IgD-negative memory B cell (primary cell): ENCODE results near the gene TASOR2. TPM values are rescaled to one million over a fixed set of nuclear protein-coding genes. Genes with fewer than 3 reads are reported as not detected.

Experiments used
- H3K27ac Mint-ChIP-seq, 3 donors: one replicate each; pipeline ENCODE4 v1.8.0; 2020 to 2022; ENCODE audit warnings: mild to moderate bottlenecking in 3 of 3, mixed read lengths in 3 of 3, moderate library complexity in 1 of 3
- H3K27me3 Mint-ChIP-seq: one replicate; pipeline ENCODE4 v1.8.0; 2021; ENCODE audit warnings: mixed read lengths
- H3K36me3 Mint-ChIP-seq: one replicate; pipeline ENCODE4 v1.8.0; 2020; ENCODE audit warnings: mild to moderate bottlenecking, mixed read lengths
- H3K4me1 Mint-ChIP-seq, 3 donors: one replicate each; pipeline ENCODE4 v1.8.0; 2020 to 2022; ENCODE audit warnings: mixed read lengths in 3 of 3, mild to moderate bottlenecking in 1 of 3
- H3K4me3 Mint-ChIP-seq, 4 donors: one replicate each; pipeline ENCODE4 v1.8.0; 2020 to 2022; ENCODE audit warnings: mild to moderate bottlenecking in 4 of 4, mixed read lengths in 4 of 4, moderate library complexity in 3 of 4
- H3K9me3 Mint-ChIP-seq, 3 donors: one replicate each; pipeline ENCODE4 v1.8.0; 2020 to 2021; ENCODE audit warnings: mixed read lengths in 3 of 3, mild to moderate bottlenecking in 1 of 3
- polyA plus RNA-seq: library from polyadenylated mRNA; unstranded; fragments of 300-500 nt; fragmentation: Illumina TruSeq; gene quantifications from one replicate; pipeline ENCODE4 v1.2.3, GENCODE V29; 2021

The TASOR2 gene, protein sequence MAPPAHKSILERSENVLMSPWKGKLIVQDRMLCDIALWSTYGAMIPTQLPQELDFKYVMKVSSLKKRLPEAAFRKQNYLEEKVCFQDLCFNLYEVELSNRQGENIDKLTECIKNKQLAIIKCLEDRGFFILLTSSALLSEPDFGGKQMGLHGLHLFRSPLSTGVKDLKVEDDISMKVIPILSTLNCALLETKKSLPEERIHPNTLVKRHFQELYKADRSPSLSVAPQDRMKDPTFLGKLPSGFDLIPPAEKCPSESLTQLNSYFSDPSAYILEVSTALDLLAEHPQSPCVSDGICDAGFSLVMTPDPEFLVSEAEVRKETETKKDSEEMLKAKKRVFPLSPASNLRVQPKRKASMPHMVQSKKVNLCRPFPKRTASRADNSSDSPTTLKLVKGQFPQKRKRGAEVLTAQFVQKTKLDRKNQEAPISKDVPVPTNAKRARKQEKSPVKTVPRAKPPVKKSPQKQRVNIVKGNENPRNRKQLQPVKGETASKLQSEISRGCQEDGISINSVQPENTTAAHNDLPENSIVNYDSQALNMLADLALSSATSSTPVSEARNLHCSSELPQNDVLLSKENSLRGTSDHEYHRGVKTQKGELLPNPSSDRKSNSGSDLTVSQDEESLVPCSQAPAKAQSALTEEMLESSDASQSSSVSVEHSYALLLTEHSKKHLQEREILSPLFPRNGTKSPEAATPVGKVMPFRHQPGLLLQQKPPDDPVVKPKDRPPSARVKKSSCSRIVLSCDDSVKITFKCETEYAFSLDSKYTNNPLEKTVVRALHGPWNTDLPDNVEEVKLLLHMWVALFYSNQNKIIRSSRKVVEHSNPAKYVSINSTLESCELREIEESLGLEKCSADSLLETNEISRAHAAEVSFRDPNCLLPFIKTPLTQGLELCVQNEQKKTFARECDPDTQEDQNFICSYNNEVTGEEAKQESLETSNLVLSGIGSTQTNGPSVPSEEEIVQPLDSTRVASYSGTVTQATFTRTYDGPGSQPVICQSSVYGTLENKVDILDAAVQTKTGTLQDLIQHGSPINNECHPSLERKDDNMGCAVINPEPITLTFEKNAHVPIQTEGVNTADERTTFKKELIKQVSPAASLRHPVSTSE (N-terminal part only)
- 12.2 TPM for polyA plus RNA-seq

DNA sequence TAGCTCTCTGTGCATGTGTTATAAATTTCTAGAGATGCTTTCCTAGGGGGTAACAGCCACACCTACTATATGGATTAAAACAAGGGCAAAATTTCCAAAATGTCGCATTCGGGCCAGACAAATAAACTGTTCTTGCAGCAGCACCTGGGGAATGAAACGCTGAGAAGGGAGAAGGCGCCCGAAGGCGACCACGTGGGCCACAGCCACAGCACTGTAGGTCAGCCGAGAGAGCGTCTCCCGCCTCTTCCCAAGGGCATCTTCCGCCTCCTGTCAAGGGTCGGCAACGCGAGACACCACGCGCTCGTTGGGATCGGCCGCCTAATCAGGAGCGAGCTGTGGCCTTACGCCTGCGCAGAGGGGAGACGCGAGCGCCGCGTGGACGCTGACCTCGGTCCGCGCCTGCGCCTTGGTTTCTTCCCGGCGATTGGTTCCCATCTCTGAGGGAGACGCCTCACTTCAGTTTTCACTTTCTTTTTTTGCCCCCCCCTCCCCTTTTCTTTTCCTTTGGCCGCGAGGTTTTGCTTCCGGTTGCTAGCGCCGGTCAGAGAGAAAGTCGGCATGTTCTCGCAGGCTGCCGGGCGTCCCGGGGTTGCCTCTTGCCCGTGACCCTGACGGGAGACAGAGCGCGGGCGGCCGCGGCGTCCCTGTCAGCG lies at the start of gene TASOR2:
Gene TASOR2 (plus strand): TSS at position 521 of the 653 bp plus-strand sequence. CDS start 35,805 bp downstream, outside the sequence.
- Mint-ChIP-seq H3K36me3 (no peaks in the 10 kb centered on the region), H3K27ac (peak within 1 kb of the TSS; percentile 91 to 96 (median 92)), H3K4me1 (peaks cover 19 to 38% (median 31%) of the 10 kb centered on the region in 3 donors), H3K4me3 (peak within 1 kb of the TSS; percentile 91 to 97 (median 95)), H3K27me3 (no peaks in the 10 kb centered on the region), H3K9me3 (no peaks in the 10 kb centered on the region)

DNA sequence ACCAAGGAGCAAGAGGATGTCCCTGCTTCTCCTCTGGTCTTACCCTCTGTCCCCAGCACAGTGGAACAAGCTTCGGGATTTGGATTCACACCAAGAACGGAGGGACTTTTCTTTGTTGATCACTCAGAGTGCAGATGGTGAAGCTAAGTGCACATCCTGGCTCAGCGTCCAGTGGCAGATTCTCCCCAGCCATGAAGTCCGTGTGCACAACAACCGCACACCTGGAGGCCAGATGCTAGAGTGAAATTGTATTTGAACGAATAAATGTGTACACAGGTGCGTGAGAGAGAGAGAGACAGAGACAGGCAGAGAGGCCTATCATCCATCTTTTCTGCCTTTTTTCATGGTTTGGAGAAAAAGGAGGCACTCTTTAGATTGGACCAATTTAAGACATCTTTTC lies 49.7 kb upstream of the TASOR2 start:
- Mint-ChIP-seq H3K9me3 (no peaks in the 10 kb centered on the region), H3K27ac (no peak overlapping the region), H3K36me3 (peaks cover 2% of the 10 kb centered on the region), H3K4me1 (peaks cover 0 to 2% (median 0%) of the 10 kb centered on the region in 3 donors), H3K4me3 (no peak overlapping the region), H3K27me3 (peaks cover 4% of the 10 kb centered on the region)

- no peaks in the 10 kb centered on the region for H3K4me1 Mint-ChIP-seq
- no peaks in the 10 kb centered on the region for H3K36me3 Mint-ChIP-seq
- no peak overlapping the region for H3K4me3 Mint-ChIP-seq
- H3K27me3 Mint-ChIP-seq: no peaks in the 10 kb centered on the region
- no peaks in the 10 kb centered on the region for H3K9me3 Mint-ChIP-seq
- H3K27ac Mint-ChIP-seq: no peak overlapping the region
These were observed 46.1 kb upstream of the TASOR2 start for GRCh38 chr10:5638494-5638893.

GRCh38 chr10:5639066-5639465 lies 45.6 kb upstream of the TASOR2 start:
- no peaks in the 10 kb centered on the region for H3K9me3 Mint-ChIP-seq
- H3K27me3 Mint-ChIP-seq: no peaks in the 10 kb centered on the region
- H3K4me3 Mint-ChIP-seq: no peak overlapping the region
- H3K27ac Mint-ChIP-seq: no peak overlapping the region
- peaks cover 0 to 1% (median 0%) of the 10 kb centered on the region in 3 donors for H3K4me1 Mint-ChIP-seq
- H3K36me3 Mint-ChIP-seq: no peaks in the 10 kb centered on the region

DNA sequence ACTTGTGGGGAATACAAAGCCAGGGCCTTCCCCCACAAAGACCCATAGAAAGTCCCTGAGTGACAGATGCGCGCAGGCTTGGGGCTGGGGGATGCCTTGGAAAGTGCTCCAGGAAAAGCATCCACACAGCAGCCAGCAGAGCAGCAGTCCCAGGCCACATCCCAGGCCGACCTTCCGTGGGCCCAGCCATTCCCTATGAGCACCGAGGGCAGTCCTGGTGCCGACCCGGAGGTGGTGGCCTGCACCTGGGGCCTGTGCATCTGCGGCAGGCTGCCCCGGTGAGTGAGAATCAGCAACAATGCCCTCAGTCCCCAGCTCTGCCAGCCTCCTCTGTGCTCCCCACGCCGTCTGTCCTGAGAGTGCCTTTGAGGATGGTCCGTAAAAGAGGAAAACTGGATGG lies 44.6 kb upstream of the TASOR2 start:
- Mint-ChIP-seq H3K9me3 (no peaks in the 10 kb centered on the region), H3K27me3 (no peaks in the 10 kb centered on the region), H3K36me3 (no peaks in the 10 kb centered on the region), H3K27ac (no peak overlapping the region), H3K4me1 (peaks cover 3 to 6% (median 3%) of the 10 kb centered on the region in 3 donors), H3K4me3 (no peak overlapping the region)

- H3K9me3 Mint-ChIP-seq: no peaks in the 10 kb centered on the region
- no peaks in the 10 kb centered on the region for H3K36me3 Mint-ChIP-seq
- peaks cover 6 to 9% (median 6%) of the 10 kb centered on the region in 3 donors for H3K4me1 Mint-ChIP-seq
- no peak overlapping the region for H3K27ac Mint-ChIP-seq
- H3K27me3 Mint-ChIP-seq: peaks cover 2% of the 10 kb centered on the region
- no peak overlapping the region for H3K4me3 Mint-ChIP-seq
These were observed 44.1 kb upstream of the TASOR2 start for GRCh38 chr10:5640501-5640900.

DNA sequence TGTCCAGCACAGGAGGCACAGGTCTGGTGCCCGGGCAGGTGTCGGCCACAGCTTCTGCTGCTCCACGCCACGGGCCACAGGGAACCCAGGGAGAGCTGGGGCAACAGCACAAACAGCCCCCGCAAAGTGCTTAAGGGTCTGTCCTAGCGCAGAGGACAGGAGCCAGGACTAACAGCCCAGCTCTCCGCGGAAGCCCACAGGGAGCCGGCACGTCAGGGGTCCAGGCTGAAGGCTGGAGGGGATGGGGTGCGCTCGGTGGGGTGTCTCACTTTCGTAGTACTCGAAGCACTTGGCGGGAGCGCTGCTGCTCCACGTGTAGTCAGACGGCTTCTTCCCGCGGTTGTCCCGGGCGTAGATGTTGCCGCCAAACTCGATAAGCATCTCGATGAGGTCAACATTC lies 43.1 kb upstream of the TASOR2 start:
- H3K9me3 Mint-ChIP-seq: no peaks in the 10 kb centered on the region
- H3K27ac Mint-ChIP-seq: peak overlapping the region in 1 of 3 donors; percentile 57
- no peaks in the 10 kb centered on the region for H3K36me3 Mint-ChIP-seq
- peaks cover 2% of the 10 kb centered on the region for H3K27me3 Mint-ChIP-seq
- H3K4me1 Mint-ChIP-seq: peaks cover 9 to 12% (median 11%) of the 10 kb centered on the region in 3 donors
- H3K4me3 Mint-ChIP-seq: no peak overlapping the region

DNA sequence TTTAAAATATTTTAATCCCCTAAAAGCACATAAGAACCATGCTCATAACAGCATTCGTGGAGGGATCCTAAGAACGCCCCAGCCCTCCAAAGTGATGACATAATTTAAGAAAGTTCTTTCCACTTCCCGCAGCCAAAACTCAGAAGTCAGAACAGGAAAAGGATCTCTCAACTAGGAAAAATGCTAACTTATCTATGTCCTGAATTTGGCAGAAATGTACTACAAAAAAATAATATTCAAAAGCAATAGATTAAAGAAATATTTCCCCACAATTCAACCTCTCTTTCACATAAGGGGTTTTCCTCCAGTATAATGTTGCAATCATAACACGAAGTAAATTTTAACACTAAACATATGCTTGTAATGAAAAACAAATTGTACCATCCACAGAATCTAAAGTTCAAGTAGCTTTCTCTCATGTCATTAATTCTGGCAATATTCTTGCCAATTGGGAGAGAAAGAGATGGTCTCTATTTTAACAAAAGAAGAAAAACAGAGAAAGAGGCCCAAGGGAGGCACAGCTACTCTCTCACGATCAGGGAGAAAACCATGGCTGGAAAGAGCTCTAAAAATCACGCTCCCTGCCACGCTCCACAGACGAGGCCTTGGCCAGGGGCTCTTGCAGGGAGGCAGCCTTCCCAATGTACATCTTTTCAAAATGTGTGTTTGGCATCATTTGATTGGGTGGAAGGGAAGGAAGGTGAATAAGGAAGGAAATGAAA lies 41.1 kb upstream of the TASOR2 start:
- Mint-ChIP-seq H3K27ac (no peak overlapping the region), H3K9me3 (no peaks in the 10 kb centered on the region), H3K4me1 (peaks cover 11 to 14% (median 11%) of the 10 kb centered on the region in 3 donors), H3K36me3 (no peaks in the 10 kb centered on the region), H3K4me3 (peak overlapping the region in 1 of 4 donors; percentile 41), H3K27me3 (peaks cover 2% of the 10 kb centered on the region)

DNA sequence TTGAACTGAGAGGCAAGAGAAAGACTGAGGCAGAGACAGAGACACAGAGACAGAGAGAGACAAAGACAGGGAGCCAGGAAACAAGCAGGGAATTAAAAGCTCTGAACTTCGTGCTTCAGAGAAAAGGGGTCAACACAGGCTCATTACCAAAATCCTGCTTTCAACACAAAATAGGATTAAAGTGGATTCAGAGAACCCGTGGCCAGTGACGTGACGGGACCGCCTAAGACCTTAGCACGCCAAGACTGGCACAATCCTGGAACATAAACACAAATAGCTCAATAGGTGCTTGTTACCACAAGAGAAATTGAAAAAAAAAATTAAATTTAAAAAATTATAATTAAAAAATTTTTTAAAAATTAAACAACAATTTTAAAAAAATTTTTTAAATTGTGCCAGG lies 39.7 kb upstream of the TASOR2 start:
- H3K36me3 Mint-ChIP-seq: peaks cover under 1% of the 10 kb centered on the region
- H3K4me1 Mint-ChIP-seq: peaks cover 11 to 14% (median 11%) of the 10 kb centered on the region in 3 donors
- peak overlapping the region in 2 of 4 donors; percentile 51 to 59 for H3K4me3 Mint-ChIP-seq
- H3K27me3 Mint-ChIP-seq: peaks cover 2% of the 10 kb centered on the region
- H3K27ac Mint-ChIP-seq: peak overlapping the region in 1 of 3 donors; percentile 79
- no peaks in the 10 kb centered on the region for H3K9me3 Mint-ChIP-seq

- Mint-ChIP-seq H3K36me3 (peaks cover 3% of the 10 kb centered on the region), H3K4me1 (peaks cover 11 to 14% (median 11%) of the 10 kb centered on the region in 3 donors), H3K27me3 (peaks cover 2% of the 10 kb centered on the region), H3K27ac (peak overlapping the region in 2 of 3 donors; percentile 39 to 79), H3K9me3 (no peaks in the 10 kb centered on the region), H3K4me3 (peak overlapping the region in 2 of 4 donors; percentile 76 to 91)
These were observed 39.3 kb upstream of the TASOR2 start for GRCh38 chr10:5645375-5645774.

DNA sequence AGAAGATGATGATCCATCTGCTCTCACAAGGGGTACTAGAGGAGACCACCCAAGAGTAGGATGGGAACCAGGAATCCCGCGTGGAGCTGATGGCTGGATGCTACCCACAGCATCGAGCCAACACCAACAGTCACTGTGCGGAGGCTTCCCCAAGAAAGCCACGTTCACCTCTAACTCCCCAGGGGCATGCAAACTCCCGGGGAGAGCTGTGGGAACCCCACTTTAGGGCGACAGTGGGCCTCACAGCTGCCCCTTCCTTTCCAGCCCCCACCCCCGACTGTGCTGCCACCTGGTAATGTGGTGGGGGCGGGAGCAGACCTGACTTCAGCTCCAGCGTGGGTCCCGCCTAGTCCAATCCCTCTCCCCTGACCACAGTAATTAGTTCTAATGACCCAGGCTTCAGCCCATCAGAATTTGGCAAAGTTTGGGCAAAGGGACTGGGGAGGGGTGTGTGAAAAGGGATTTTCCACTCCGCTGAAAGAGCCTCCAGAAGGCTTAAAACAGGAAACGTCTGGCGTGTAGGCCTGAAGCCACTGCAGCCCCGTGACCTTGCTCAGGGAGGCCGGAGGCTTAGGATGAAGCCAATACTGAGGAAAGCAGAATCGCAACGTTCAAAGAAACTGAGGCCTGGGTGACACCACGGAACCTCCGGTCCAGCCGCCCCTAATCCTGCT lies 38.6 kb upstream of the TASOR2 start:
- Mint-ChIP-seq H3K9me3 (no peaks in the 10 kb centered on the region), H3K36me3 (peaks cover 3% of the 10 kb centered on the region), H3K4me3 (peak overlapping the region in 2 of 4 donors; percentile 76 to 91), H3K4me1 (peaks cover 11 to 14% (median 11%) of the 10 kb centered on the region in 3 donors), H3K27me3 (peaks cover 2% of the 10 kb centered on the region), H3K27ac (peak overlapping the region in 2 of 3 donors; percentile 39 to 79)

DNA sequence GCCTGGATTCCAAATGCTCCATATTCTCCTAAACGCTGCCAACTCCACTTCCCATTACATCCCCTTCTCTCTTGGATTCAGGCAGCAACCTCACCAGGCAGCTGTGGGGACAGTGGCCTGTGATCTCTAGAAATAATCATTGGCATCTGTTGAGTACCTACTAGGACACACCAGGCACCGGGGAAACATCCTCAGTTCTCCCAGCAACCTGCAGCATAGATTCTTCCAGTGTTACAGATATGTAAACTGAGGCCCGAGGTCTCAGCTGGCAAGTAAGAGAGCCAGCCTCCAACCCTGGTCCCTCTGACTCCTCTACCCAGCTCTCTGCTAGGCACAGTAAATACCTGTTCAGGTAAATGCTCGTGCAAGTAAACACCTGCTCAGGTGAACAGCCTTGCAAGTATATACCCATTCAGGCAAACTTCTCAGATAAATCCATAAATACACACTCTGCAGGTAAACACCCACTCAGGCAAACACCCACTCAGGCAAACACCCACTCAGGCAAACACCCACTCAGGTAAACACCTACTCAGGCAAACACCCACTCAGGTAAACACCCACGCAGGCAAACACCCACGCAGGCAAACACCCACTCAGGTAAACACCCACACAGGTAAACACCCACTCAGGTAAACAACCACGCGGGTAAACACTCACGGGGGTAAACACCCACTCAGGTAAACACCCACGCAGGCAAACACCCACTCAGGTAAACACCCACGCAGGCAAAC lies 37.0 kb upstream of the TASOR2 start:
- Mint-ChIP-seq H3K27ac (no peak overlapping the region), H3K9me3 (no peaks in the 10 kb centered on the region), H3K27me3 (peaks cover 2% of the 10 kb centered on the region), H3K4me3 (no peak overlapping the region), H3K36me3 (peaks cover 3% of the 10 kb centered on the region), H3K4me1 (peaks cover 11 to 14% (median 11%) of the 10 kb centered on the region in 3 donors)
